Ramos (cell line): ENCODE measurements around the gene MGAT4B.

Experiments
- in situ Hi-C: fragments of 300-500 bp; cut with MboI; formaldehyde crosslinking; loops from one replicate; pipeline ENCODE4 v1.14.3; 2022; ENCODE audit warnings: low sequenced_read_pairs; ENCODE audit not compliant: unreplicated experiment

The MGAT4B gene

GRCh38 chr5:179777456-179777855 is 29.2 kb downstream of the MGAT4B start:
- in situ Hi-C loops, result no loop called here

GRCh38 chr5:179776411-179776938 is 30.2 kb downstream of the MGAT4B start:
- in situ Hi-C loops, result no loop called here

GRCh38 chr5:179774442-179774841 is 32.2 kb downstream of the MGAT4B start:
- in situ Hi-C loops, result no loop called here

- in situ Hi-C loops, result no loop called here
Observed at GRCh38 chr5:179773686-179774040, 33.0 kb downstream of the MGAT4B start.

- in situ Hi-C loops, result no loop called here
Observed at GRCh38 chr5:179772351-179772750, 34.3 kb downstream of the MGAT4B start.

GRCh38 chr5:179771311-179771895 is 35.3 kb downstream of the MGAT4B start:
- in situ Hi-C loops, result no loop called here

GRCh38 chr5:179769796-179770195 is 36.9 kb downstream of the MGAT4B start:
- in situ Hi-C loops, result no loop called here

- in situ Hi-C loops, result no loop called here
Observed at GRCh38 chr5:179769271-179769670, 37.4 kb downstream of the MGAT4B start.

GRCh38 chr5:179768326-179769085 is 38.2 kb downstream of the MGAT4B start:
- in situ Hi-C loops, result no loop called here

GRCh38 chr5:179767496-179768100 is 39.1 kb downstream of the MGAT4B start:
- in situ Hi-C loops, result no loop called here

GRCh38 chr5:179766726-179767455 is 39.8 kb downstream of the MGAT4B start:
- in situ Hi-C loops, result no loop called here

- in situ Hi-C loops, result no loop called here
Observed at GRCh38 chr5:179766021-179766725, 40.5 kb downstream of the MGAT4B start.

- in situ Hi-C loops, result no loop called here
Observed at GRCh38 chr5:179765400-179765799, 41.3 kb downstream of the MGAT4B start.

- in situ Hi-C loops, result no loop called here
Observed at GRCh38 chr5:179764056-179764455, 42.6 kb downstream of the MGAT4B start.

- in situ Hi-C loops, result no loop called here
Observed at GRCh38 chr5:179763215-179763945, 43.3 kb downstream of the MGAT4B start.

GRCh38 chr5:179762781-179763176 is 43.9 kb downstream of the MGAT4B start:
- in situ Hi-C loops, result no loop called here

- in situ Hi-C loops, result no loop called here
Observed at GRCh38 chr5:179762079-179762780, 44.4 kb downstream of the MGAT4B start.

GRCh38 chr5:179759581-179760551 is 46.8 kb downstream of the MGAT4B start:
- in situ Hi-C loops, result no loop called here
